Body of pancreas (tissue), 4 donors: ENCODE measurements around the gene ADAMTSL1. TPM values are rescaled to one million over a fixed set of nuclear protein-coding genes. Genes with fewer than 3 reads are reported as not detected.

Source experiments
- ATAC-seq: fragments of 150-250 bp; one replicate; pipeline ENCODE4 v1.9.1; 2016
- DNase-seq, 4 donors: peaks; one replicate each; pipeline ENCODE4 v3.0.0-alpha.2; 2019
- H3K27ac ChIP-seq, 4 donors: fragments of 200-600 bp; sonication (generic); 1 replicate in 3 of 4; 2 replicates in 1 of 4; pipeline versions ENCODE4 v1.5.1 to v1.6.1; 2016 to 2019; ENCODE audit warnings: mild to moderate bottlenecking in 1 of 4, mixed read lengths in 1 of 4, moderate library complexity in 1 of 4
- H3K27me3 ChIP-seq, 2 donors: fragments of 200-600 bp; sonication (generic); one replicate each; pipeline ENCODE4 v1.6.0; 2016; ENCODE audit warnings: mild to moderate bottlenecking in 1 of 2
- H3K36me3 ChIP-seq, 2 donors: fragments of 200-600 bp; sonication (generic); replicated peaks in 1 of 2; 2 replicates each; pipeline ENCODE4 v1.5.1; 2016; ENCODE audit warnings: low read depth in 2 of 2; ENCODE audit not compliant: insufficient read depth in 1 of 2
- H3K4me1 ChIP-seq: fragments of 200-600 bp; sonication (generic); one replicate; pipeline ENCODE4 v1.6.0; 2016
- H3K4me3 ChIP-seq, 2 donors: fragments of 200-600 bp; sonication (generic); 1 replicate in 1 of 2; 2 replicates in 1 of 2; pipeline ENCODE4 v1.5.1; 2016 to 2019
- H3K9me3 ChIP-seq, 3 donors: fragments of 200-600 bp; sonication (generic); 1 replicate in 2 of 3; 2 replicates in 1 of 3; pipeline ENCODE4 v1.5.1; 2016
- CTCF ChIP-seq, 7 experiments: fragments of 450-650 bp in 4 of 7; fragments of 200-600 bp in 3 of 7; sonication (generic) in 3 of 7; IDR thresholded peaks; one replicate each; pipeline ENCODE4 v1.5.1; 2016 to 2019; ENCODE audit warnings: antibody characterized with exemption in 7 of 7
- POLR2A ChIP-seq, 3 donors: fragments of 450-650 bp; IDR thresholded peaks; one replicate each; pipeline ENCODE4 v1.6.1; 2016; ENCODE audit warnings: antibody characterized with exemption in 3 of 3, mild to moderate bottlenecking in 2 of 3
- WGBS, 2 donors: methylation state at CpG; one replicate each; pipeline ENCODE4 v1.1.5; 2017; 5-methylcytosine and 5-hydroxymethylcytosine counted together
- intact Hi-C: fragments of 100-400 bp; cut with DNase I; formaldehyde crosslinking; loops from one replicate; pipeline ENCODE4 v1.15.1; 2023
- total RNA-seq, 2 donors: library from RNA; depleted of rRNA; stranded (reverse); fragments of >200 nt; gene quantifications; one replicate each; pipeline ENCODE4 v1.1.0, GENCODE V29; 2016

Gene ADAMTSL1
- total RNA-seq, 2 donors from 2014 or later: 0.52 to 0.99 TPM

DNA sequence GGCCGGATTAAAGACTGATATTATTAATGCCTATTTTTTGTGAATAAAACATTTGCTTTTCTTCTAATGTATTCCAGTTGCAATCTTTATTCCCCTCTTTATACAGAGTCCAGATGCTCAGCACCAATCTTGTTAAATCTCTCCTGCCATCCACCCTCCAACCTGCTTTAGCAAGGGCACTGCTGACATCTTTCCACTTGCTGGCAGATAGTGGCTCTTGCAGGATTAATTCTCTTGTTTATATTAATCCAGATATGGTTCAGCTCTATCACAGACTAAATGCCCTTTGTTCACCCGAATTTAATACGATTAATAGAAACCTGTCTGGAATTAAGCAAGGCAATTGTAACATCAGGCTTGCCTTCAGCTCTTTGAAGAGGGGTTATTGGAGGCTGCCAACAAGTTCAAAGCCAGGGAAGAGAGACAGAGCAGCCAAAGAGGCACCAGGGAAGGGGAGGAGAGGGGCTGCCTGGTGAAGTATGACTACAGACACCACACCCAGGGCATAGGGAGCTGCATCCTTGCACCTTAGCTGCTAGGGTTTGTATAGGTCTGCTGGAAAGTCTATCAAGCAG, 322.8 kb downstream of the ADAMTSL1 start:
- intact Hi-C loops: no loop called here
- H3K4me3 ChIP-seq: no peak overlapping the region

DNA sequence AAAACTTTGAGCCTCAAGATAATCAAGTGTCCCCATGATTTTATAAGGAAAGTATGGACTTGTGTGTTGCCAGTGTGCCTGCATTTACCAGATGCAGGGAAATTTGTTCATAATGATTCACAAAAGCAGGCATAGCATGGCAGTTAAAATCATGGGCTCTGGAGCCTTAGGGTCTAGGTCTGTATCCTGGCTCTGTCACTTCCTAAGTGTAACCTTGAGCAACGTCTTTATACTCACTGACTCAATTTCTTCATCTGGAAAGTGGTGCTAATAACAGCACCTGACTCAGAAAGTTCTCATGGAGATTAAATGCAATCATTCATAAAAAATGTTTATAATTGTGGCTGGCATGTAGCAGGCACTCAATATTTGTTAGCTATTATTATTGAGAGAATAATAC, 324.2 kb downstream of the ADAMTSL1 start:
- H3K4me3 ChIP-seq: no peak overlapping the region
- TF ChIP-seq CTCF (IDR thresholded peaks at IDR 0.05) (no peak), POLR2A (IDR thresholded peaks at IDR 0.05) (no peak)
- H3K36me3 ChIP-seq: no peaks in the 10 kb centered on the region
- ATAC-seq: no peak
- intact Hi-C loops: no loop called here
- no peaks in the 10 kb centered on the region for H3K4me1 ChIP-seq
- WGBS, 2 donors: 39 to 53% methylated on average over 1 of the region's 1 CpG
- H3K9me3 ChIP-seq: no peaks in the 10 kb centered on the region
- no peak overlapping the region for H3K27ac ChIP-seq
- no peak for DNase-seq
- no peaks in the 10 kb centered on the region for H3K27me3 ChIP-seq

More for the DNA sequence above, 322.8 kb downstream of the ADAMTSL1 start:
- H3K4me1 ChIP-seq: no peaks in the 10 kb centered on the region
- no peaks in the 10 kb centered on the region for H3K9me3 ChIP-seq
- H3K27ac ChIP-seq: no peak overlapping the region
- ATAC-seq (no peak), DNase-seq (no peak)
- no peaks in the 10 kb centered on the region for H3K27me3 ChIP-seq
- 54 to 77% methylated on average over 3 of the region's 3 CpGs for WGBS, 2 donors
- TF ChIP-seq POLR2A (IDR thresholded peaks at IDR 0.05) (no peak), CTCF (IDR thresholded peaks at IDR 0.05) (no peak)
- H3K36me3 ChIP-seq: no peaks in the 10 kb centered on the region

DNA sequence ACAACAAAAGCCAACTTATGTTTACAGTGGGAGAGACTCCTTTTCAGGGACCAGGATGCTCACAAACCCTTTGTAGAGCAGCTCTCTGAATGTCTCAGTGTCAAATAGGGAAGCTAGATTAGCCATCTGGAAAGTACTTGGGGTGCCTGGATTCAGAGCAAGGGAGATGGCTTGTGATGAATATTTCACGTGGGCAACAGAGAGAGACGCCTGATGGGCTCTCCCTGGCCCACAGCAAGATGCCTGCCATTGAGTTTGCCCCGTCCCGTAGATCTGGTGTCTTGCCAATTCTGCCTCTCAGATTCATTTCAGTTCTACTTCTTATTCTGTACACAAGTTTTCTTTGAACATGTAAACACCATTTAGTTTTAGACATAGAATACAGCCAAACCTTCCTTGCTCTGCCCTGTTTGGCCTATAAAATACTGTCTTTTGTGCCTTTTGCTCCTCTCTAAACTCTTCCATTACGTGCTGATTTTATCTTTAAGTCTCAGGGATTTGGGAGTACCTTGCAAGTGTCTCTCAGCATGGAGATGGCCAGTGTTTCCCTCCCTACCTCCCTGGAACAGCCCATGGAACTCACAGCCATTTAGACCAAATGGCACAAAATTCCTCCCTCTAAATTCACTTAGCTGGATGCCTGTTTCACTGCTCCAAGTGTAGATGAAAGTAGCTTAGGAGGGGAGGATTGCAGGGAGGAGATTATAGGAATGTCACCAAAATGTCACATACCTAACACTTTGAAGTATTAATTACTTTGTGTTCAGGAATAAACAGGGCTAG, 324.7 kb downstream of the ADAMTSL1 start:
- 80 to 85% methylated on average over 5 of the region's 5 CpGs for WGBS, 2 donors
- Histone ChIP-seq H3K4me1 (no peaks in the 10 kb centered on the region), H3K4me3 (no peak overlapping the region), H3K9me3 (no peaks in the 10 kb centered on the region), H3K36me3 (no peaks in the 10 kb centered on the region), H3K27me3 (no peaks in the 10 kb centered on the region), H3K27ac (no peak overlapping the region)
- intact Hi-C loops: no loop called here
- no peak for ATAC-seq
- no peak for DNase-seq
- TF ChIP-seq CTCF (IDR thresholded peaks at IDR 0.05) (no peak), POLR2A (IDR thresholded peaks at IDR 0.05) (no peak)

GRCh38 chr9:18799428-18799827, 325.5 kb downstream of the ADAMTSL1 start:
- Histone ChIP-seq H3K9me3 (no peaks in the 10 kb centered on the region), H3K27me3 (no peaks in the 10 kb centered on the region), H3K4me3 (no peak overlapping the region), H3K27ac (no peak overlapping the region), H3K36me3 (no peaks in the 10 kb centered on the region), H3K4me1 (no peaks in the 10 kb centered on the region)
- ATAC-seq: no peak
- 39 to 41% methylated on average over 2 of the region's 2 CpGs for WGBS, 2 donors
- DNase-seq: no peak
- intact Hi-C loops: no loop called here
- TF ChIP-seq CTCF (IDR thresholded peaks at IDR 0.05): no peak
- TF ChIP-seq POLR2A (IDR thresholded peaks at IDR 0.05): no peak

DNA sequence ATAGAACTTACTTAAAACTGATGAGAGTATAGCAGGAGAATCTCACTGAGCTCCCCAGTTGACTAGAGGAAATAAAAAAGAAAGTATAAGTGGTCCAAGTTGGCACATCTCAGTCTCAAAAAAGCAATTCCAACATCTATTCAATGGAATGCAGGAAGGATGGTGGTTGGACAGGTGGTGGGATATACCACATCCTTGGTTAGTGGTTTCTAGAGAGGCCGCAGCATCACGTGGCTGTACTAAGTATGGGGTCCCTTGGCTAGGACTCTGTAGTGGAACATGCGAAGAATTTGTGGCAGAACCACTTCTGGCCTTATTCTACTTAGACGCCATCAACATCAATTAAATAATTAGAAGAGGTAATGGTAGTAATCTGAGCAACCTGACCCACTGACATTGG, 326.6 kb downstream of the ADAMTSL1 start:
- DNase-seq (no peak), ATAC-seq (no peak)
- Histone ChIP-seq H3K27me3 (no peaks in the 10 kb centered on the region), H3K4me1 (no peaks in the 10 kb centered on the region), H3K9me3 (no peaks in the 10 kb centered on the region), H3K27ac (no peak overlapping the region), H3K36me3 (no peaks in the 10 kb centered on the region), H3K4me3 (no peak overlapping the region)
- WGBS, 2 donors: 88 to 89% methylated on average over 4 of the region's 4 CpGs
- intact Hi-C loops: no loop called here
- TF ChIP-seq CTCF (IDR thresholded peaks at IDR 0.05): no peak
- TF ChIP-seq POLR2A (IDR thresholded peaks at IDR 0.05): no peak
